GM12878 (cell line): ENCODE results near the gene LPIN1. TPM values are rescaled to one million over a fixed set of nuclear protein-coding genes. Genes with fewer than 3 reads are reported as not detected.

Experiments
- CREM ChIP-seq: IDR thresholded peaks from 2 replicates; pipeline ENCODE4 v1.6.1; 2014; ENCODE audit warnings: antibody characterized with exemption, low read depth
- HDAC2 ChIP-seq: fragments of 200-600 bp; sonication (generic); IDR thresholded peaks from 2 replicates; pipeline ENCODE4 v1.6.1; 2017
- KAT2A ChIP-seq: conservative IDR thresholded peaks from 2 replicates; pipeline ENCODE4 v1.6.1; 2011; ENCODE audit warnings: low read depth, low read length; ENCODE audit not compliant: control insufficient read depth
- MEF2B ChIP-seq: fragments of 450-650 bp; IDR thresholded peaks from 2 replicates; pipeline ENCODE4 v1.6.1; 2018; ENCODE audit warnings: mild to moderate bottlenecking, moderate library complexity; ENCODE audit not compliant: partially characterized antibody, poor library complexity, severe bottlenecking
- MLLT1 ChIP-seq: fragments of 450-650 bp; IDR thresholded peaks from 2 replicates; pipeline ENCODE4 v1.6.1; 2016; ENCODE audit warnings: mild to moderate bottlenecking
- MTA2 ChIP-seq: fragments of 450-650 bp; IDR thresholded peaks from 2 replicates; pipeline ENCODE4 v1.6.1; 2016; ENCODE audit warnings: low read depth, mild to moderate bottlenecking, moderate library complexity
- MXI1 ChIP-seq: fragments of 150-350 bp; IDR thresholded peaks from 2 replicates; pipeline ENCODE4 v1.6.1; 2011; ENCODE audit warnings: low read depth, mild to moderate bottlenecking, inconsistent platforms, low read length, improper control_type of control experiment
- NKRF ChIP-seq: fragments of 450-650 bp; conservative IDR thresholded peaks from 2 replicates; pipeline ENCODE4 v1.6.1; 2017; ENCODE audit warnings: mild to moderate bottlenecking, moderate library complexity
- NR2C2 ChIP-seq: IDR thresholded peaks from 2 replicates; pipeline ENCODE4 v1.6.1; 2011; ENCODE audit warnings: borderline replicate concordance, low read depth; ENCODE audit not compliant: control insufficient read depth, insufficient read length
- PAX5 ChIP-seq: IDR thresholded peaks from 2 replicates; pipeline ENCODE4 v1.6.1; 2011; ENCODE audit warnings: low read depth, low read length, borderline replicate concordance
- PKNOX1 ChIP-seq: fragments of 450-650 bp; IDR thresholded peaks from 2 replicates; pipeline ENCODE4 v1.6.1; 2016; ENCODE audit warnings: mild to moderate bottlenecking
- RAD51 ChIP-seq: fragments of 450-650 bp; IDR thresholded peaks from 2 replicates; pipeline ENCODE4 v1.6.1; 2016; ENCODE audit warnings: moderate library complexity, mild to moderate bottlenecking, inconsistent platforms
- SKIL ChIP-seq: fragments of 450-650 bp; IDR thresholded peaks from 2 replicates; pipeline ENCODE4 v1.6.1; 2017; ENCODE audit warnings: mild to moderate bottlenecking, low read depth, inconsistent platforms; ENCODE audit not compliant: poor library complexity, severe bottlenecking
- SPI1 ChIP-seq: IDR thresholded peaks from 2 replicates; pipeline ENCODE4 v1.6.1; 2011; ENCODE audit warnings: low read depth, mild to moderate bottlenecking, low read length, moderate library complexity, borderline replicate concordance; ENCODE audit not compliant: insufficient read depth
- TARDBP ChIP-seq: IDR thresholded peaks from 2 replicates; pipeline ENCODE4 v1.6.1; 2016; ENCODE audit warnings: borderline replicate concordance
- TBL1XR1 ChIP-seq: IDR thresholded peaks from 2 replicates; pipeline ENCODE4 v1.6.1; 2012; ENCODE audit warnings: low read depth, low read length, improper control_type of control experiment
- TCF3 ChIP-seq: IDR thresholded peaks from 2 replicates; pipeline ENCODE4 v1.6.1; 2012; ENCODE audit warnings: low read depth, mild to moderate bottlenecking, low read length, borderline replicate concordance; ENCODE audit not compliant: insufficient read depth
- polyA plus RNA-seq, 11 experiments: library from polyadenylated mRNA; depleted of rRNA in 4 of 11; unstranded in 6 of 11; stranded (reverse) in 5 of 11; fragments of >200 nt; fragmentation: Nextera tagmentation in 4 of 11; fragmentation: Illumina TruSeq in 1 of 11; extraction: Ambion mirVana in 4 of 11; extraction: Trizol in 1 of 11; gene quantifications; 1 replicate in 1 of 11; 2 replicates in 10 of 11; pipeline versions ENCODE4 v1.2.1 to v1.2.3, GENCODE V29; 2011 to 2016; ENCODE audit warnings: inconsistent platforms in 2 of 11, missing spikeins in 2 of 11, low read depth in 1 of 11
- total RNA-seq, 4 experiments: library from RNA; depleted of rRNA in 3 of 4; stranded (reverse); fragments of >200 nt in 3 of 4; fragmentation: Illumina TruSeq in 1 of 4; extraction: Trizol in 1 of 4; gene quantifications; 2 replicates each; pipeline versions ENCODE4 v1.2.1 to v1.2.3, GENCODE V29; 2013 to 2021
- TF ChIP-seq, protein P1 (sequence below): IDR thresholded peaks from 2 replicates; pipeline ENCODE4 v1.6.1; 2012; ENCODE audit warnings: low read depth, low read length, improper control_type of control experiment
- TF ChIP-seq, protein P2 (sequence below): fragments of 450-650 bp; IDR thresholded peaks from 2 replicates; pipeline ENCODE4 v1.6.1; 2017; ENCODE audit warnings: low read depth, mild to moderate bottlenecking, moderate library complexity
- TF ChIP-seq, protein P3 (sequence below): IDR thresholded peaks from 2 replicates; pipeline ENCODE4 v1.6.1; 2011; ENCODE audit warnings: borderline replicate concordance, low read depth, mild to moderate bottlenecking, moderate library complexity, low read length; ENCODE audit not compliant: insufficient read depth, poor library complexity, severe bottlenecking

Gene LPIN1
- total and polyA plus RNA-seq, 10 of the 15 experiments (the other 5 are each of a cell fraction or from before 2014, with no cell fraction given) = 18.8 to 82.5 (median 50.3) TPM

- no peak for TF ChIP-seq MLLT1
- peak; percentile 69 for TF ChIP-seq MTA2
- TF ChIP-seq, protein P1, sequence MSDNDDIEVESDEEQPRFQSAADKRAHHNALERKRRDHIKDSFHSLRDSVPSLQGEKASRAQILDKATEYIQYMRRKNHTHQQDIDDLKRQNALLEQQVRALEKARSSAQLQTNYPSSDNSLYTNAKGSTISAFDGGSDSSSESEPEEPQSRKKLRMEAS = no peak
- no peak for TF ChIP-seq HDAC2
- TF ChIP-seq SPI1 = peak; percentile 16; the same call in 1 of the 2 replicates
- TF ChIP-seq CREM = no peak; the same call in 1 of the 2 replicates
- TF ChIP-seq SKIL = peak; percentile 22
- no peak for TF ChIP-seq NR2C2
- TF ChIP-seq PAX5 = peak; percentile 38; the same call in 1 of the 2 replicates
- TF ChIP-seq NKRF = no peak
- TF ChIP-seq MEF2B = peak; percentile 5
- TF ChIP-seq, protein P2, sequence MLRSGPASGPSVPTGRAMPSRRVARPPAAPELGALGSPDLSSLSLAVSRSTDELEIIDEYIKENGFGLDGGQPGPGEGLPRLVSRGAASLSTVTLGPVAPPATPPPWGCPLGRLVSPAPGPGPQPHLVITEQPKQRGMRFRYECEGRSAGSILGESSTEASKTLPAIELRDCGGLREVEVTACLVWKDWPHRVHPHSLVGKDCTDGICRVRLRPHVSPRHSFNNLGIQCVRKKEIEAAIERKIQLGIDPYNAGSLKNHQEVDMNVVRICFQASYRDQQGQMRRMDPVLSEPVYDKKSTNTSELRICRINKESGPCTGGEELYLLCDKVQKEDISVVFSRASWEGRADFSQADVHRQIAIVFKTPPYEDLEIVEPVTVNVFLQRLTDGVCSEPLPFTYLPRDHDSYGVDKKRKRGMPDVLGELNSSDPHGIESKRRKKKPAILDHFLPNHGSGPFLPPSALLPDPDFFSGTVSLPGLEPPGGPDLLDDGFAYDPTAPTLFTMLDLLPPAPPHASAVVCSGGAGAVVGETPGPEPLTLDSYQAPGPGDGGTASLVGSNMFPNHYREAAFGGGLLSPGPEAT = peak; percentile 52; the same call in 1 of the 2 replicates
- no peak for TF ChIP-seq TARDBP
- no peak for TF ChIP-seq TCF3
- no peak for TF ChIP-seq KAT2A
- TF ChIP-seq, protein P3, sequence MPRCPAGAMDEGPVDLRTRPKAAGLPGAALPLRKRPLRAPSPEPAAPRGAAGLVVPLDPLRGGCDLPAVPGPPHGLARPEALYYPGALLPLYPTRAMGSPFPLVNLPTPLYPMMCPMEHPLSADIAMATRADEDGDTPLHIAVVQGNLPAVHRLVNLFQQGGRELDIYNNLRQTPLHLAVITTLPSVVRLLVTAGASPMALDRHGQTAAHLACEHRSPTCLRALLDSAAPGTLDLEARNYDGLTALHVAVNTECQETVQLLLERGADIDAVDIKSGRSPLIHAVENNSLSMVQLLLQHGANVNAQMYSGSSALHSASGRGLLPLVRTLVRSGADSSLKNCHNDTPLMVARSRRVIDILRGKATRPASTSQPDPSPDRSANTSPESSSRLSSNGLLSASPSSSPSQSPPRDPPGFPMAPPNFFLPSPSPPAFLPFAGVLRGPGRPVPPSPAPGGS = peak; percentile 25
- TF ChIP-seq RAD51 = peak; percentile 67
- no peak for TF ChIP-seq PKNOX1
- no peak for TF ChIP-seq TBL1XR1
- TF ChIP-seq MXI1 = no peak
Observed at GRCh38 chr2:11865378-11865777, 118.9 kb downstream of the LPIN1 start (continued).
